Stimulated activated CD4-positive, alpha-beta T cell treated with anti-CD3 and anti-CD28 coated beads, TNF-alpha, amount 100 ng/mL, for 48 hours (primary cell): ENCODE measurements around the gene LGALS3BP.
A peak's percentile ranks its signal among the peaks of the same experiment; 100 is the strongest.

ENCODE experiments used
- DNase-seq, 3 donors: peaks; one replicate each; pipeline ENCODE4 v3.0.0-alpha.2; 2020; ENCODE audit warnings: low read depth in 3 of 3

The LGALS3BP gene

GRCh38 chr17:78999056-78999768 is 19.5 kb upstream of the LGALS3BP start:
- no peak for DNase-seq

- no peak for DNase-seq
Measured at GRCh38 chr17:78998311-78999055, 18.8 kb upstream of the LGALS3BP start.

- DNase-seq, result no peak
Measured at GRCh38 chr17:78997881-78998280, 18.2 kb upstream of the LGALS3BP start.

GRCh38 chr17:78997231-78997741 is 17.6 kb upstream of the LGALS3BP start:
- DNase-seq, result no peak

GRCh38 chr17:78996781-78997201 is 17.1 kb upstream of the LGALS3BP start:
- DNase-seq, result no peak

GRCh38 chr17:78995761-78996451 is 16.2 kb upstream of the LGALS3BP start:
- DNase-seq, result no peak

- DNase-seq, result no peak
Measured at GRCh38 chr17:78995022-78995760, 15.5 kb upstream of the LGALS3BP start.

GRCh38 chr17:78993981-78994671 is 14.4 kb upstream of the LGALS3BP start:
- DNase-seq, result no peak

- DNase-seq, result peak; percentile 30 to 45 (median 35)
Measured at GRCh38 chr17:78993241-78993956, 13.7 kb upstream of the LGALS3BP start.

GRCh38 chr17:78992542-78993212 is 13.0 kb upstream of the LGALS3BP start:
- no peak for DNase-seq

GRCh38 chr17:78991906-78992532 is 12.3 kb upstream of the LGALS3BP start:
- no peak for DNase-seq

- DNase-seq, result no peak
Measured at GRCh38 chr17:78991017-78991738, 11.5 kb upstream of the LGALS3BP start.

- DNase-seq, result no peak
Measured at GRCh38 chr17:78990349-78991016, 10.8 kb upstream of the LGALS3BP start.

- DNase-seq, result no peak
Measured at GRCh38 chr17:78988152-78988551, 8.4 kb upstream of the LGALS3BP start.

GRCh38 chr17:78986649-78987328 is 7.1 kb upstream of the LGALS3BP start:
- DNase-seq, result no peak

- DNase-seq, result no peak
Measured at GRCh38 chr17:78986048-78986648, 6.4 kb upstream of the LGALS3BP start.

GRCh38 chr17:78985395-78985794 is 5.7 kb upstream of the LGALS3BP start:
- DNase-seq, result no peak
